Measurements from ENCODE around the gene P4HA2. TPM values are rescaled to one million over a fixed set of nuclear protein-coding genes. Genes with fewer than 3 reads are reported as not detected.

P4HA2 gene
- total and polyA plus RNA-seq, 9 of the 15 experiments (the other 6 are each of a cell fraction or from before 2014, with no cell fraction given): 9.6 to 50.0 (median 12.7) TPM

- TF ChIP-seq RBM25 (IDR thresholded peaks at IDR 0.05; ENCODE audit: low read depth, low read length, severe bottlenecking): peak; percentile 39
- no peak for TF ChIP-seq ZBTB34 (CRISPR knock-in tag; IDR thresholded peaks at IDR 0.05)
- TF ChIP-seq ZEB2 (IDR thresholded peaks at IDR 0.05): no peak
- no peak for TF ChIP-seq ZBTB11 (CRISPR knock-in tag; IDR thresholded peaks at IDR 0.05)
- TF ChIP-seq BRD4 (IDR thresholded peaks at IDR 0.05): no peak
- no peak for TF ChIP-seq ZNF780A (CRISPR knock-in tag; IDR thresholded peaks at IDR 0.05)
- no peak for TF ChIP-seq GTF2F1 (IDR thresholded peaks at IDR 0.05; ENCODE audit: low read depth, low read length)
- no peak for TF ChIP-seq PHF8 (IDR thresholded peaks at IDR 0.05; ENCODE audit: borderline replicate concordance, low read length)
- DNase-seq (ENCODE audit: extremely low read depth in 1 of 4, low spot score in 3 of 4) (no peak), ATAC-seq (no peak), FAIRE-seq (no peak)
- no peak overlapping the region for H3K4me3 ChIP-seq
- peaks cover 45 to 54% of the 10 kb centered on the region in 2 experiments for H3K4me1 ChIP-seq (replicated peaks in 1 of 2; ENCODE audit: control insufficient read depth in 2 of 2, insufficient read depth in 2 of 2, low read length in 2 of 2)
- H3K27ac ChIP-seq (ENCODE audit: extremely low read depth, low read depth, low read length): no peak overlapping the region
- no peak overlapping the region for H2AFZ ChIP-seq (ENCODE audit: low read depth, low read length)
- CTCF ChIA-PET (ENCODE audit: low intra/inter-chr PET ratio): no interaction called here
- H3K27me3 ChIP-seq (ENCODE audit: control insufficient read depth in 2 of 2, insufficient read depth in 2 of 2, low read length in 2 of 2): no peaks in the 10 kb centered on the region
- peaks cover 25% of the 10 kb centered on the region; the same call in 2 of the 3 replicates for H3K36me3 ChIP-seq (ENCODE audit: control insufficient read depth, insufficient read depth, low read length)
- WGBS (ENCODE audit: insufficient coverage, low coverage, missing lambda C conversion rate): 80% methylated on average over 2 of the region's 2 CpGs
- in situ Hi-C loops (cut with MboI): no loop called here
- H4K20me1 ChIP-seq (replicated peaks; ENCODE audit: control insufficient read depth, insufficient read depth, low read length): 0 out of 2 replicates have a peak, but pooled peaks cover 4% of the 10 kb centered on the region
- no peak overlapping the region for H3K4me2 ChIP-seq (ENCODE audit: insufficient read depth, low read length)
- peak overlapping the region in 1 of 2 experiments; percentile 31; a peak in 1 of 4 replicates for H3K9ac ChIP-seq (ENCODE audit: insufficient read depth in 1 of 2, low read depth in 2 of 2, low read length in 2 of 2)
- H3K9me3 ChIP-seq (replicated peaks; ENCODE audit: control insufficient read depth, insufficient read depth, low read depth, low read length): no peaks in the 10 kb centered on the region; the same call in 1 of the 2 replicates
- POLR2A ChIA-PET: interaction anchor here (0.6 to 1.7 kb wide), 9 partner anchors 14 to 551 kb away, joined by 3 to 6 read pairs (median 3); partner anchors contain the start of genes P4HA2 and SLC22A4
- no peaks in the 10 kb centered on the region for H3K9me1 ChIP-seq (ENCODE audit: control insufficient read depth, insufficient read depth, low read length)
- peaks cover 31% of the 10 kb centered on the region for H3K79me2 ChIP-seq (ENCODE audit: control insufficient read depth, insufficient read depth, low read length)
- intact Hi-C loops (cut with micrococcal nuclease): no loop called here
- no TSS peak for BruUV-seq (replicated peaks)
Measured at GRCh38 chr5:132262882-132263547, 35.4 kb upstream of the P4HA2 start.

Measured in K562 (cell line).